ENCODE measurements around the gene CCBE1.

- no peak for TF ChIP-seq CTCF (IDR thresholded peaks at IDR 0.05)
- TF ChIP-seq POLR2A (IDR thresholded peaks at IDR 0.05): no peak
These were observed 36.9 kb downstream of the CCBE1 start for GRCh38 chr18:59660366-59660765.
